NCI-H1048 (cell line): ENCODE measurements around the gene FGF14.

Experiments used
- DNase-seq: peaks from one replicate; lab custom pipeline; 2025; lab: John Stamatoyannopoulos, UW

FGF14 gene

DNA sequence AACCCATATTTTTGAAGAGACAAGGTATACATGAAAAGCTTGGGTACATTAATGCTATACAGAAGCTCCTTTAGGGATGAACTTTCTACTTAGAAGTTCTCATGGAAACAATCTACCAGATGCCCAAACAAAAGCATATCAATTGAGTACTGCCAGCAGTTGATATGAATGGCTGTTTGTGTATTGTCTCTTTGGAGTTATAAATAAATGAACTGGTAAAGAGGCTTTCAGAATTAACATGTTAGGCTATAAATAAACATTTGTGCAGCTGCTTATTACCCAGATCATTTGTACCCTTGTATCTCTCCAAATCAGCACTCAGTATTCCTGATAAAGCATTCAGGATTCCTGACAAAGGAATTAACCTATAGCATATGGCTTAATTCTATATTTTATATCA lies 418.9 kb downstream of the FGF14 start:
- no peak for DNase-seq

DNA sequence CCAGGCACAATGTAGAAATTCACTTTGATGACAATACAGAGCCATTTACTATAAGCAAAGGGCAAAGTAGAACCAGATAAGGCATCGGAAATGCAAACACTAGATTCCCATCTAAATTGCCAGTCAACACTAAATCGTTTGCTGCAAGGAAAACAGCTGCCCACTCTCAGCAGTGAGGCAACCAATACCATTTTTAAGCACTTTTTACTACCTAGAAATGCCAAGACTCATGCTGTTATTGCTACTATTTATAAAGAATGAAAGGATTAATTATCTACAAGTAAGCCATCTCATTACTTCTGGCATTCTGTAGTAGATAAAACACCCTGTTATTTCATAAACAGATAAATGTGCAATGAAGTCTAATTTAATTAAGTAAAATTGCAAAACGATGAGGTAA lies 422.0 kb downstream of the FGF14 start:
- no peak for DNase-seq

GRCh38 chr13:101978552-101979315 lies 423.1 kb downstream of the FGF14 start:
- DNase-seq: no peak

DNA sequence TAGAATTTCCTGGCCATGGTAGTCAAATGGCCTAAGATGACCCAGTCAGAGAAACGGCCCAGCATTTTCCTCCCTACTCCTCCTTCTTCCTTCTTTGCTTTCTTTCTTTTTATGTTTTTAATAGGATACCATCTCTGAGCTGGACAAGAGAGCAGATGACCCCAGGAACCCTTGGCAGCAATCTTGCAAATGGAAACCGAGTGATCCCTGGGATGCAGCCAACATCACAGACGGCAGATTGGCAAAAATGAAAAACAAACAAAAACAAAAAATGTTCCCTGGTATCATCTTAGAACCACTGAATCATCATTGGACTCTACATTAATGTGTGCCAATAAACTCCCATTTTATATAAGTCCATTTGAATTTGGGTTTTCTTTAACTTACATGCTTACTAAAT lies 424.4 kb downstream of the FGF14 start:
- DNase-seq: no peak

- no peak for DNase-seq
These were observed 429.7 kb downstream of the FGF14 start for GRCh38 chr13:101972191-101972590.

DNA sequence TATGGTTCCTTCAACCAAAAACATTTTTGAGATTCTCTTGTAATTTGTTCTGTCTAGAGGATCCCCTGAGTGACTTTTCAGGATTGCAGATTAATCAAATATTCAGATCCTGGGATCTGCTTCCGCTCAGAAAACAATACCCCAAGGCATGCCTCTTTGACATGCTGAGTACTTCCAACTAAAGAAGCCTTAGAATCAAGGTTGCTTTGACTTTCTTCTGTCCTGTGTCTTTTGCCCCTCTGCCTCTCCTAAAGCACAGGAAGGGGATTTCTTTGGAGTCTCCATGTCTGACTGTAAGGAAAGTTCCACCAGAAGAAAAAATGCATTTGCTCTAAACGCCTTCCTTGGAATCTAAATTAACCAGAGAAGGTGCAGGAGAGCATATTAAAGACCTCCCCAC lies 431.5 kb downstream of the FGF14 start:
- DNase-seq: no peak

DNA sequence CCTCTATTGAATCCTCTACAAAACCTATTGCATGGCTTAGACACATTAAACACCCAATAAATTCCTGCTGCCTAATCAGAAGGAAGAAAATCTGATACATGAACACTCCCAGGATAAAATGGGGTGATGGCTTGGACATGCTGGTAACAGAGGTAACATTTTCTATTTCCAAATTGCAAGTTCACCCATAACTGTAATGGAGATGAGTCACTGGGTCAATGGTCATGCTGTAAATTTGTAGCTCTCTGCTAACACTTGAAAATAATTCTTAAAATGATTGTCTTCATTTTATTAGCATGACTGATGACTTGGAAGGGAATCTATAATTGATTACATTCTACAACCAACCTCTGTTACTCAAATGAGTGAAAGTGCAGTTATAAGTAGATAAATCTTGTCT lies 434.1 kb downstream of the FGF14 start:
- DNase-seq: no peak

DNA sequence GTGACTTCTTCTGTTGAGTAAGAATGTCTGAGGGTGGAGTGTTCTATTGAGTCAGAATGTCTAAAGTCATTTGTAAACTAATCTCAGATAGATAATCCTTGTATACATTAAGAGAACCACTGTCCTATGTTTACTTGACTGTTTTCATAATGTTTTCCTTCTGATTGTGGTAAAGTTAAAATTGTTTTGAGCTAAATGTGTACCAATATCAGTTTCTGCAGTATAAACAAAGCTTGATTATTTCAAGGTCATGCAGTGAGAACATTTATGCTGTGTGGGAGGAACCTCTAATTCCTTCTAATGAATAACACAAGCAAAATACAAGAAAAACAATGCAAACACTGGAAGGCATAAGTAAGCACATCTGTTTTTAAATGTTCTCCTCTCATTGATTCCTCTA lies 434.6 kb downstream of the FGF14 start:
- DNase-seq: no peak

DNA sequence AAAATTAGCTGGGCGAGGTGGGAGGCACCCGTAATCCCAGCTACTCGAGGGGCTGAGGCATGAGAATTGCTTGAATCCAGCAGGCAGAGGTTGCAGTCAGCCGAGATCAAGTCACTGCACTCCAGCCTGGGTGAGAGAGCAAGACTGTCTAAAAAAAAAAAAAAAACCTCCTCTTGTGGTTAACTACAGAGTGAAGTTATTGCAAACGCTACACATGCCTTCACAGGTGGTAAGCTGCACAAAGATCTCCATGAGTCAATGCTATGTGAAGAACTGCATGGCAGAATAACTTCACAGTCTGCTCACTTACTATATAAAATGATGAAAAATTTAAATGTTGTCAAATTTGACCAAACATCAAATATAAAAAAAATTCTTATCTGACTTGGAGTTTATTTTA lies 436.8 kb downstream of the FGF14 start:
- no peak for DNase-seq

DNA sequence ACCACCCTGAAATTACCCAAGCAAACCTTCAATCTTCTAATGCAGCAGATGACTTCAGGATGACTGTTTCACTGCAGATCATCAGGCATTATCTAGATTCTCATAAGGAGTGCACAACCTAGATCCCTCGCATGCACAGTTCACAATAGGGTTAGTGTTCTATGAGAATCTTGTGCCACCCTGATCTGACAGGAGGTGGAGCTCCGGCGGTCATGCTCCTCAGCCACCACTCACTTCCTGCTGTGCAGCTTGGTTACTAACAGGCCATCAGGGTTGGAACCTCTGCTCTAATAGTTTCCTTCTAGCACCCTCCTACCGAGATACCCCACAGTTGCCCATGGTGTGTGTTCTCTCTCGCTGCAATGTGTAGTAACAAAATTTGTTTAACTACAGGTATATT lies 442.8 kb downstream of the FGF14 start:
- DNase-seq: no peak

- DNase-seq: no peak
These were observed 446.1 kb downstream of the FGF14 start for GRCh38 chr13:101955764-101956163.

DNA sequence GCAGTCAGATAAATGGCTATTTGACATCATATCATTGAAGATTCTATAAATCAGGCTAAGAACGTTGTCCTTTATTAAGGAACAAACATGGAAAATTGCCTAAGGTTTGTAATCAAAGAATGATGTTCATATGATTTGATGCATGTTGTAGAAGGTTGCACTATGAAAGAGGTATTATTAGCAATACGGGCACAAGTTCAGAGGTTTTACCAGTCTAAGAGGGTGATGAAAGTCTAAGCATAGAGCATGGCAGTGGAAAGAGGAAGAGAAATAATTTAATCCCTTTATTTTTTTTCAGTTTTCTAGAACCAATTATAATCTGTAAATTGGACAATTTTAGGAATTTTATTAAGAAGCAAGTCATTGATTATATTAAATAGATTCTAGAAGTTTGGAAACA lies 450.7 kb downstream of the FGF14 start:
- DNase-seq: no peak

DNA sequence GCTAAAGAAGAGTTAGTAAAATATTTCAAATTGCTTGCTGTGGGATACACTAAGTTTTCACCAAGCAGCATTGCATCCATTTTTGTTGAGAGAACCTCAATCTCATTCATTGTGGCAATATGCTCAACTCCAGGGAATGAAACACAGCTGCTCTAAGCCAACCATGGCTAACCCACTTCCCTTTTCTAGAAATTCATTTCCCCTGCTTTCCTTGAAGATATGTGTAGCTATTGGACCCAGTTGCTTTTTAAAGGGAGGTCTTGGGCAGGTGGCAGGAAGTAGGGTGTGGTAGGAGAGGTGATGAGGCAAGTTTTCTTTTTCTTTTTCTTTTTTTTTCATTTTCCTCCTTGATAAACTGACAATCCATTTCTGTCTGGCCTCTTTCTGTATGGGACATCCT lies 452.2 kb downstream of the FGF14 start:
- no peak for DNase-seq

DNA sequence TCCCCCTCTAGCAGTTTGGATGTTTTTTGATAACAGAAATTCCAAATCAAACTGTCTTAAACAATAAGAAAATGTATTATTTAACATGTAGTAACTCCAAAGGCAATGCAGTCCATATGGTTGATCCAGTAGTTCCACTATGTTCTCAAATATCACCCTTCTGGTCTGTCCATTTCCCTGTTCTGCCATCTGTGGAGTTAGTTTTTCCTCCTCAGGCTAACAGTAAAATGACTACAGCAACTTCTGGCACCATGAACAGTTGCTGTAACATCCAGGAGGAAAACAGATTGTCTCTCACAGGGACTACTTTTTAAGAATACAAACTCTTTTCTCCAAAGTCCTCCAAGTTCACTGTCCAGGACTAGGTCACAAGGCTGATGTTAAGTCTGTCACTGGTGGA lies 455.4 kb downstream of the FGF14 start:
- DNase-seq: no peak

- DNase-seq: no peak
These were observed 456.4 kb downstream of the FGF14 start for GRCh38 chr13:101945435-101945834.

DNA sequence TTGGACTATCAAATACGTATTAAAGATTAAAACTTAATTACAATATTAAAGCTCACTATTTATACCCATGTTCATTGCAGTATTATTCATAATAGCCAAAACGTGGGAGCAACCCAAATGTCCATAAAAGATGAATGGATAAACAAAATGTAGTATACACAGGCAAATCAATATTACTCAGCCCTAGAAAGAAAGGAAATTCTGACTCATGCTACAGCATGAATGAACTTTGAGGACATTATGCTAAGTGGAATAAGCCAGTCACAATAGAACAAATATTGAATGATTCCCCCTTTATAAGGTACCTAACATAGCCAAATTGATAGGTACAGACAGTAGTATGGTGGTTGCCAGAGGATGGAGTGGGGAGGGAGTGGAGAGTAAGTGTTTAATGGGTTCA lies 457.3 kb downstream of the FGF14 start:
- no peak for DNase-seq

DNA sequence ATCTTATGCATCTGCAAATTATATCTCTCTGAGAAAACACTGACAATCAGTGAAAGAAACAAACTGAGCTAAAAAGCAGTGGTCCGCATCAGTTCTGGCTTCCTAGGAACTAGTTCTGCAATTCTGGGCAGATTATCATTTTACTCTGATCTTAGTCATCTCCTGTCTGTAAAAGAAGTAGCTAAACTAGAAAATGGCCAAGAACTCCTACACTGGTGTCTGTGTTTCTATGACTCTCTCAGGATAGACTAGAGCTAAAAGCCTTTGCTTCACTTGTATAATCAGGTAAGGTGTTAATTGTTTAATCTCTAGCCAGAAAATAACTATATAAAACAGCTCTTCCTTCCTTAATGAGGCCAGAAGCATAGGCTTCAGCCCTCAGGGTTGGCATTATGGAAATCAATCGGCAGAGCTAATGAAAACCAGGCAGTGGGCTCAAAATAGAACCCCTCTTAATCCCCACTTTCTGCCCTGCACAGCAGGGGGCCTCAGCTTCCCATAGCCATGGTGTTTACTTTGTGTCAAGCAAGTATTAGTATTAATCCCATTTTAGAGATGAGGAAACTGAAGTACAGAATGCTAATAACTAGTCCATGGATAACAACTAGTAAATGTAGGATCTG lies 459.2 kb downstream of the FGF14 start:
- DNase-seq: no peak

DNA sequence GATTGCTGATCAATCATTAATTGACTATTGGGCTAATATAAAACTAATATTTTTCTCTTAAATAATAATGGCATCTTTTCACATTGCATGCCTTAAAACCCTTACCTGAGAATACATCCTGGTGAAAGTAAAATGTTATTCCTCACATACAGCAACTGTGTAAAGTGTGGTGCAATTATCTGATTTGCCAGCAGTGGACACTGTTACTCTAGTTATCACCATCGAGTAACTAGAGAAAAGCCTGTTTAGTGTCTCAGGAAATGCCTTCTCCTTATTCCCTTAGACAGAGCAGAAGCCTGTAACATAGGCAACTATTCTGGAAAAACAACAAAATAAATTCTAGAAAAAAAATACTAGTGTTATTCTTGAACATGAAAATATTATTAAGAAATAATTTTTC lies 459.8 kb downstream of the FGF14 start:
- peak; percentile 36 for DNase-seq

DNA sequence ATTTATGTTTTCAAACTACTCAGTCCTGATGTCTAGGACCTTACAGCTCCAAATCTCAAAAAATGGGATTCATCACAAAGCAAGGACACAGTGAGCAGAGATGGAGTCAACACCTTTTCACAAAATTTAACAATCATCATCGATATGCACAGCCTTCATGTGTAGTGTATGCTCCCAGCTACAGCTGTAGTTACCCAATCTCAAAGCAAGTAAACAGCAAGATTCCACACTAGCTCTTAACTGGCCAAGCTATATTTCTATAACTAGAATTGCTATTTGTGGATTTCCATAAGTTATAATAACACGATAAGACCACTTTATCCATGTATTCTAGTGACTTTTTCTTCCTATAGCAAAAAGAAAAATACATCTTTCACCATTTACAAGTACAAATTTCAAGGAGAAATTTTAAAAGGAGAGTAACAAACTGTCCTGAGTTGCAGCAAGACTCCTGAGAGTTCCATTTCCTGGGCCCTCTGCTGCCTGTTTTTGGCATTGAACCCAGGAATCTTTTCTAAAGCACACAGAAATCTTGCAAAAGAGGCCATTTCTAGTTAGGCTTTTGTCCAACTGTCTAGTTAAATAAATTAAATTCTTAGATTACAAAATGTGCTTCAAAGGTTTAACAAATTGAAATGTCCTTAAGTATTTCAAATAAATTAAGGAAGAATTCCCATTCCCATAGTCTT lies 460.6 kb downstream of the FGF14 start:
- DNase-seq: no peak

GRCh38 chr13:101939370-101939769 lies 462.5 kb downstream of the FGF14 start:
- DNase-seq: no peak

DNA sequence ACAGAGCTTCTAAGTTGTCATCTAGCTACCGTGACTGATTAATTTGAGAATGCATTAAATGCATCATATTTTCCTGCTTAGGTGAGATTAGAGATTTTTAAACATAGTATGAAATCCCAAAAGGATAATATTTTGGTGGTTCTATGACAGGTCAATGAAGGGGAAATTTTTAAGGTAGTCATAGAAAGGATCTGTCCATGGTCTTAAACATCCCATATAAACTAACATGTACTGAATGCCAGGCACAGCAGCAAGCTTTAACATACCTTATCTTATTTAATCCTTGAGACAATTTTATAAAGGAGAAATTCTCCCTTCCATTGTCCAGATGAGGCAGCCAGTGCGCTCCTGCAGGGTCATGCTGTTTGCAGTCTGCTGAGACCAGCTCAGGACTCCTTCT lies 466.0 kb downstream of the FGF14 start:
- no peak for DNase-seq

DNA sequence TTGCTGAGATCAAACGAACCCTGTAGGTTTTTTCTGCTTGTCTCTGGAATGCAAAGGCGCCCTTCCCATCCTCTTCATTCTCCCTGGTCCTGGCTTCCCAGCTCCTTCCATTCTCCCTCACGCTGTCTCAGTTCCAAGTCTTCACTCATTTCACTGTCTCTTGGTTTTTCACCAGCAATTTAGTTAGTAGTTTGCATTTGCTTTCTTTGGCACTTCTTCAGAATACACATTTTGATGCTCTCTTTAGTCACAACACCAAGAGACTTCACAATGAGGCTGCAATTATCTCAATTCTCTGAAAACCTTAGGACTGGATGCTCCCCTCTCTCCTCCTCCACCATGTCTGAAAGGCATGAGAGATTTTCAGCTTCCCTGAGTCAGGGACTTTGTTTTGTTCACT lies 470.7 kb downstream of the FGF14 start:
- no peak for DNase-seq

GRCh38 chr13:101930331-101930730 lies 471.5 kb downstream of the FGF14 start:
- no peak for DNase-seq
